ENCODE data around the gene SPG21.

The SPG21 gene

GRCh38 chr15:64923546-64923945 is 66.2 kb downstream of the SPG21 start:
- Histone ChIP-seq H3K36me3 (ENCODE audit: control insufficient read depth, insufficient read depth, low read length) (no peaks in the 10 kb centered on the region), H3K27me3 (ENCODE audit: control insufficient read depth, insufficient read depth, low read length) (no peaks in the 10 kb centered on the region), H3K27ac (ENCODE audit: low read length) (no peak overlapping the region), H3K4me1 (ENCODE audit: control insufficient read depth, insufficient read depth, low read length) (no peaks in the 10 kb centered on the region), H3K9me3 (ENCODE audit: control insufficient read depth, insufficient read depth, low read length) (no peaks in the 10 kb centered on the region), H3K4me3 (ENCODE audit: low read length) (no peak overlapping the region)
- DNase-seq (ENCODE audit: low read depth, low spot score) = no peak
- WGBS (ENCODE audit: insufficient coverage, insufficient read length) = no CpG with 5 or more reads among the region's 2 CpGs

GRCh38 chr15:64921711-64922110 is 68.0 kb downstream of the SPG21 start:
- no peaks in the 10 kb centered on the region for H3K27me3 ChIP-seq (ENCODE audit: control insufficient read depth, insufficient read depth, low read length)
- no peak for DNase-seq (ENCODE audit: low read depth, low spot score)
- no peaks in the 10 kb centered on the region for H3K9me3 ChIP-seq (ENCODE audit: control insufficient read depth, insufficient read depth, low read length)
- no peak overlapping the region for H3K27ac ChIP-seq (ENCODE audit: low read length)
- H3K36me3 ChIP-seq (ENCODE audit: control insufficient read depth, insufficient read depth, low read length) = no peaks in the 10 kb centered on the region
- no peaks in the 10 kb centered on the region for H3K4me1 ChIP-seq (ENCODE audit: control insufficient read depth, insufficient read depth, low read length)
- no CpG with 5 or more reads among the region's 6 CpGs for WGBS (ENCODE audit: insufficient coverage, insufficient read length)
- H3K4me3 ChIP-seq (ENCODE audit: low read length) = no peak overlapping the region

- Histone ChIP-seq H3K4me3 (ENCODE audit: low read length) (no peak overlapping the region), H3K27ac (ENCODE audit: low read length) (no peak overlapping the region), H3K4me1 (ENCODE audit: control insufficient read depth, insufficient read depth, low read length) (peaks cover 5% of the 10 kb centered on the region; the same call in 1 of the 2 replicates), H3K27me3 (ENCODE audit: control insufficient read depth, insufficient read depth, low read length) (no peaks in the 10 kb centered on the region), H3K36me3 (ENCODE audit: control insufficient read depth, insufficient read depth, low read length) (no peaks in the 10 kb centered on the region), H3K9me3 (ENCODE audit: control insufficient read depth, insufficient read depth, low read length) (no peaks in the 10 kb centered on the region)
- no peak for DNase-seq (ENCODE audit: low read depth, low spot score)
- WGBS (ENCODE audit: insufficient coverage, insufficient read length) = no CpG with 5 or more reads among the region's 4 CpGs
These were observed 70.0 kb downstream of the SPG21 start for GRCh38 chr15:64919721-64920120.

GRCh38 chr15:64917211-64917610 is 72.5 kb downstream of the SPG21 start:
- no peak for DNase-seq (ENCODE audit: low read depth, low spot score)
- Histone ChIP-seq H3K9me3 (ENCODE audit: control insufficient read depth, insufficient read depth, low read length) (no peaks in the 10 kb centered on the region), H3K36me3 (ENCODE audit: control insufficient read depth, insufficient read depth, low read length) (no peaks in the 10 kb centered on the region), H3K27ac (ENCODE audit: low read length) (no peak overlapping the region), H3K4me1 (ENCODE audit: control insufficient read depth, insufficient read depth, low read length) (peaks cover 5% of the 10 kb centered on the region; the same call in 1 of the 2 replicates), H3K27me3 (ENCODE audit: control insufficient read depth, insufficient read depth, low read length) (no peaks in the 10 kb centered on the region), H3K4me3 (ENCODE audit: low read length) (no peak overlapping the region)
- WGBS (ENCODE audit: insufficient coverage, insufficient read length) = no CpG with 5 or more reads among the region's 9 CpGs

GRCh38 chr15:64916365-64916764 is 73.3 kb downstream of the SPG21 start:
- Histone ChIP-seq H3K27ac (ENCODE audit: low read length) (no peak overlapping the region), H3K27me3 (ENCODE audit: control insufficient read depth, insufficient read depth, low read length) (no peaks in the 10 kb centered on the region), H3K4me1 (ENCODE audit: control insufficient read depth, insufficient read depth, low read length) (peaks cover 5% of the 10 kb centered on the region; the same call in 1 of the 2 replicates), H3K4me3 (ENCODE audit: low read length) (no peak overlapping the region), H3K36me3 (ENCODE audit: control insufficient read depth, insufficient read depth, low read length) (no peaks in the 10 kb centered on the region), H3K9me3 (ENCODE audit: control insufficient read depth, insufficient read depth, low read length) (no peaks in the 10 kb centered on the region)
- no peak for DNase-seq (ENCODE audit: low read depth, low spot score)
- no CpG with 5 or more reads among the region's 2 CpGs for WGBS (ENCODE audit: insufficient coverage, insufficient read length)

- H3K9me3 ChIP-seq (ENCODE audit: control insufficient read depth, insufficient read depth, low read length) = no peaks in the 10 kb centered on the region
- no peaks in the 10 kb centered on the region for H3K27me3 ChIP-seq (ENCODE audit: control insufficient read depth, insufficient read depth, low read length)
- DNase-seq (ENCODE audit: low read depth, low spot score) = no peak
- H3K36me3 ChIP-seq (ENCODE audit: control insufficient read depth, insufficient read depth, low read length) = no peaks in the 10 kb centered on the region
- no peak overlapping the region for H3K27ac ChIP-seq (ENCODE audit: low read length)
- H3K4me3 ChIP-seq (ENCODE audit: low read length) = no peak overlapping the region
- no CpG with 5 or more reads among the region's 13 CpGs for WGBS (ENCODE audit: insufficient coverage, insufficient read length)
- peaks cover 5% of the 10 kb centered on the region; the same call in 1 of the 2 replicates for H3K4me1 ChIP-seq (ENCODE audit: control insufficient read depth, insufficient read depth, low read length)
These were observed 74.0 kb downstream of the SPG21 start for GRCh38 chr15:64915518-64916227.
